AG10803 (cell line): ENCODE measurements around the gene OTOP2.

Source experiments
- DNase-seq: peaks from one replicate; pipeline ENCODE4 v3.0.0; 2010; ENCODE audit warnings: low read depth
- H3K4me3 ChIP-seq: 2 replicates; pipeline ENCODE4 v1.5.1; 2011; ENCODE audit warnings: mild to moderate bottlenecking, low read length, control low read depth
- TF ChIP-seq, protein P1 (sequence below): conservative IDR thresholded peaks from 2 replicates; pipeline ENCODE4 v1.5.1; 2011; ENCODE audit warnings: mild to moderate bottlenecking, low read length, control low read depth, inconsistent platforms

Gene OTOP2

DNA sequence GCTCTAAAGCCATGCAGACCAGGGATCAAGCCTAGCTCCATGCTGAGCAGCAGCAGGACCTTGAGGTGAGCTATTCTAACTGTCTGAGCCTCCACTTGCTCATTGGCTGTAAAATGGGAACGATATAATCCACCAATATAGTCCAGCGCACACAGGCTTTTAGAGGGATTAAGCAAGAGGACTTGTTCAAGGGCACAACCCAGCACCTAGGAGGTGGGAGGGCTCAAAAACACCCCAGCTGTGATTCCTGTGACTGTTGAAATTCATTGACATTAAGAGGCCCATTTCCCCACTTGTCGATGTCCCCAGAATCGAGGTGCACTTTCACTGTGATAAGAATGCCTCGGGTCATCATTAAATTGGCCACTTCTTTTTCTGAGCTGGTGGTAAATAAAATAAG, 5.2 kb upstream of the OTOP2 start:
- TF ChIP-seq, protein P1, sequence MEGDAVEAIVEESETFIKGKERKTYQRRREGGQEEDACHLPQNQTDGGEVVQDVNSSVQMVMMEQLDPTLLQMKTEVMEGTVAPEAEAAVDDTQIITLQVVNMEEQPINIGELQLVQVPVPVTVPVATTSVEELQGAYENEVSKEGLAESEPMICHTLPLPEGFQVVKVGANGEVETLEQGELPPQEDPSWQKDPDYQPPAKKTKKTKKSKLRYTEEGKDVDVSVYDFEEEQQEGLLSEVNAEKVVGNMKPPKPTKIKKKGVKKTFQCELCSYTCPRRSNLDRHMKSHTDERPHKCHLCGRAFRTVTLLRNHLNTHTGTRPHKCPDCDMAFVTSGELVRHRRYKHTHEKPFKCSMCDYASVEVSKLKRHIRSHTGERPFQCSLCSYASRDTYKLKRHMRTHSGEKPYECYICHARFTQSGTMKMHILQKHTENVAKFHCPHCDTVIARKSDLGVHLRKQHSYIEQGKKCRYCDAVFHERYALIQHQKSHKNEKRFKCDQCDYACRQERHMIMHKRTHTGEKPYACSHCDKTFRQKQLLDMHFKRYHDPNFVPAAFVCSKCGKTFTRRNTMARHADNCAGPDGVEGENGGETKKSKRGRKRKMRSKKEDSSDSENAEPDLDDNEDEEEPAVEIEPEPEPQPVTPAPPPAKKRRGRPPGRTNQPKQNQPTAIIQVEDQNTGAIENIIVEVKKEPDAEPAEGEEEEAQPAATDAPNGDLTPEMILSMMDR = no peak
- H3K4me3 ChIP-seq = no peak overlapping the region
- no peak for DNase-seq

DNA sequence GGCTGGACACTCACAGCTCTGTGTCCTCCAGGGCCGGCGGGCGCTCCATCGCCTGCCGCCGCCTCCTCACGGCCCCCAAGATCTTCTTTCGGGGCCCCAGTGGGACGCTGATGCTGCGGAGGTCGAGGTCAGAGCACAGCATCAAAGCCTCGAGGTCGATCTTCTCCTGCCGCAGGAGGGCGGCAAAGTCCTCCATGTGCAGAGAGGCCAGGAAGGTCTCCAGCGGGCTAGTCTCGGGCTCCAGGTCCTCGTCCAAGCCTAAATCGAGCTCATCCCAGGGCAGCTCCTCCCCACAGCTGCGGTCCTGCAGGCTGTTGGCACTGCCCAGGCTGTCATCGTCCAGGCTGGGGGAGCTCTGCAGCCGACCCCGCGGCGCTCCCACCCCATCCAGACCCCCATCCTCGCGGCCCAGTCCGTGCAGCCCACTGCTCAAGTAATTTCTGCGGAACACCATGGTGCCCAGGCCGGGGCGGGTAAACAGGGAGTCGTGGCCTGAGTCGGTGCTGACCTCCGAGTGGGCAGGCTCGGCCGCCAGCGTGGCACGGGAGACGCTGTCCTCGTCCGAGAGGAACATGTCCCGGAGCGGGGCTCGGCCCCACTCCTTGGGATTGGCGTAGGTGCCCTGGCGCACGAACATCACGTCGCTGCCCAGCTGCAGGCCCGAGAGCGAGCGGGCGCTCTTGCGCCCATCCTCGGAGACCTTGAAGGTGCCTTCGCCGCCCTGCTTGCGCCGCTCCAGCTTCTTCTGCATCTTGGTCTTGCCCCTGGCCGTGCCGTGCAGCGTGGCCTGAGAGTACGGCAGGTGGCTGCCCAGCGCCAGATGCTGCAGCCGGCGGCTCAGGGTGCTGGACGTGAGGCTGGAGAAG, 4.4 kb upstream of the OTOP2 start:
- peak; percentile 12 for DNase-seq
- no peak overlapping the region for H3K4me3 ChIP-seq
- TF ChIP-seq, protein P1 = peak; percentile 40; the same call in 1 of the 2 replicates

DNA sequence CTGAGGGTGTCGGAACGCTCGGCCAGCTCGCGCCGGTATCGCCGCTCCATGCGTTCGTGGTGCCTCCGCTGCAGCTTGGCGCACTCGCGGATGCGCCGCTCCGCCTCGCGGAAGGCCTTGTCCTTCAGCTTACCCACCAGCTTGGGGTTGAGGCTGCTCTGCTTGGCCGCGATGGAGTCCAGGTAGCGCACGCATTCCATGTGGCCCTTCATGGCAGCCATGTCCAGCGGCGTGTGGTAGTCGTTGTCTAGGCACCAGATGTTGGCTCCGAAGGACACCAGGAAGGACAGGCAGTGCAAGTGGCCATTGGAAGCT, 3.8 kb upstream of the OTOP2 start:
- TF ChIP-seq, protein P1 = no peak
- H3K4me3 ChIP-seq = no peak overlapping the region
- no peak for DNase-seq

DNA sequence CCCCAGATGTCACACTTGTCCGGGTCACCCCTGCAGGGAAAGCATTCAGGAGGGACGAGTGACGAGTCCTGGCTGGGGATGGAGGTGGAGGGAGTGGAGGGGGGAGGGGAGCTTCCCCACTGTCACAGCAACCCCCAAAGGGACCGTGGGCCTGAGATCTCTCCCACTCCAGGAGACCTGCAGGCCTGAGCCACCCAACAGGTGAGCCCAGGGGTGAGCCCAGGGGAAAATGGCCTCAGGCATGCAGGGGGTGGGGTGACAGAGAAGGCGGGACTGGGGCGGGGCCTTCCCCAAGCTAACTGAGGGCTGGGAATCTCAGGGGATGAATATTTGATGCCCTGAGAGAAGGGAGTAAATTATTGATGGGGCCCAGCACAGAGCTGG, 3.4 kb upstream of the OTOP2 start:
- TF ChIP-seq, protein P1 = no peak
- DNase-seq = no peak
- no peak overlapping the region for H3K4me3 ChIP-seq

DNA sequence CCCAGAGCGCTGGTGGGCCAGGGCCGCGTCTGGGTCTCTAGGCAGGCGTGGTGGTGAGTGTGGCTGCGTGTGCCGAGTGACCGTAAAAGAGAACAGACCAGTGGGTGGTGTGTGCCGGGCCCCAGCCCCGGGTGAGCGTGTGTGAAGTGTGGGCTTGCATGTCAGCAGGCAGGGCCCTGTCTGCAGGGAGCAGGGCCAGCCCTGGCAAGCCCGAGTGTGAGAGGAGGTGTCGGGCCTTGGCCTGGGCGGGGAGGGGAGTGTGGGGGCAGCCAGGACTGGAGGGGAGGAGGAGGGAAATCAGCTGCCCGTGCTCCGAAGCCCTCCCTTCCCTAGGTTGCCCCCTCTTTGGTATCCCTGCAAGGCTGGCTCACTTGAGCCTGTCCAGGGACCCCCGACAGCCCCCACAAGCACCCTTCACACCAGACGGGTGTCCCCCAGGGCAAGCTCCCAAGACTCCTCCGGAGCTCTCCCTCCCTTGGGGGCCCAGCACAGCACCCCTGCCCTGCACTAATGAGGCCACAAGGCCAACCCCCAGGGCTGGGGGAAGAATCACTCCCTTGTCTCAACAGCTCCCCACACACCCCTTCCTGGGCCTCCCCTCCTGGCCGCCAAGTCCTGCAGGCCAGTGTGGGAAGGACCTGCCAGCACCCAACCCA, 2.9 kb upstream of the OTOP2 start:
- no peak overlapping the region for H3K4me3 ChIP-seq
- DNase-seq = no peak
- TF ChIP-seq, protein P1 = no peak

DNA sequence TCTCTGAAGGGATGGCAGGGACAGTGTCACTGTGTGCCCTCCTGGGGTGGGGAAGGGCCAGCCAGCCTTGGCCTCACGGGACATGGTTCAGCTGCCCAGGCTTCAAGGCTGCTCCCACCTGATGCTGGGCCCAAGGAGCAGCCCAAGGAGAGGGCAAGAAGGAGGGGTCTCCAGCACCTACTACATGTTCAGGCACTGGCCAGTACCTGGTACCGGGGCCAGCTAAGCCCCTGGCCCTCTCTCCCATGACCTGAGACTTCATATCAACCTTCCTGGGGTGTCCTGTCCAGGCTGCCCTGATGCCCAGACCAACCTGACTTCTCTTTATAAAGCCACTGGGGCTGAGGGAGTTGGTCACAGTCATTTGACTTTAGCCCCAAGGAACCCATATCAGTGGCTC, 2.3 kb upstream of the OTOP2 start:
- DNase-seq = no peak
- H3K4me3 ChIP-seq = no peak overlapping the region
- TF ChIP-seq, protein P1 = no peak

DNA sequence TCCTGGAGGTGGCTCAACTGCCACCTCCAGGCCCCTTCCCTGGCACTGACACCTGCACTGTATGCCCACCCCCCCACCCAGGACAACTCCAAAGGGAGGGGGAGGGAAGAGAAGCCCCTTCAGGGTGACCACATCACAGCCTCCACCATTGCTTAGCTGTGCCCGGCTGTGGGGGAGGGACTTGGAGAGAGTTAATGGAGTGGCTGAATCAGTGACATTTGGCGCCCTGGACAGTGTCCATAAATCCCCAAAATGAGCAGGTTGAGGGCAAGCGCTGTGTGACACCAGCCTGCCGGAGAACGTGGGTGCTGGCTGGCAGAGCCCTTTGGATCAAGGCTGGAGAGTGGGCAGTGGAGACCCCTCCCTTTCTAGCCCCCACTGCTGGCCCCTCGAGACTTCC, 1.9 kb upstream of the OTOP2 start:
- DNase-seq = no peak
- H3K4me3 ChIP-seq = no peak overlapping the region
- TF ChIP-seq, protein P1 = no peak
